ENCODE measurements around the gene SLCO4A1. TPM values are rescaled to one million over a fixed set of nuclear protein-coding genes. Genes with fewer than 3 reads are reported as not detected.

The SLCO4A1 gene
- total RNA-seq, 1 experiment from 2014 or later: 48.8 TPM

GRCh38 chr20:62617711-62618483 is 24.4 kb upstream of the SLCO4A1 start:
- H3K27ac ChIP-seq (ENCODE audit: low read depth, low read length, poor library complexity, severe bottlenecking): no peak overlapping the region
- TF ChIP-seq CTCF (conservative IDR thresholded peaks at IDR 0.05; ENCODE audit: low read depth, low read length): no peak
- no peak for TF ChIP-seq EZH2 (IDR thresholded peaks at IDR 0.05; ENCODE audit: borderline replicate concordance, low read depth, low read length, poor library complexity, severe bottlenecking)
- H3K4me3 ChIP-seq (ENCODE audit: low read depth, low read length, poor library complexity, severe bottlenecking): no peak overlapping the region
- intact Hi-C loops (cut with micrococcal nuclease; ENCODE audit: unreplicated experiment): loop anchor here (2.0 kb wide), 2 partner anchors 117 to 207 kb away; no protein-coding TSS in a partner anchor
- ChIA-PET CTCF (interaction anchor here (1.2 to 2.1 kb wide), 3 partner anchors 16 to 208 kb away, joined by 3 to 29 read pairs (median 6); no protein-coding TSS in a partner anchor), POLR2A (ENCODE audit: low non-redundant PET) (no interaction called here)
- no peaks in the 10 kb centered on the region for H3K27me3 ChIP-seq (replicated peaks; ENCODE audit: insufficient read depth, low read depth, low read length, poor library complexity)
- peaks cover 4% of the 10 kb centered on the region for H3K4me1 ChIP-seq (ENCODE audit: insufficient read depth, low read length, poor library complexity, severe bottlenecking)
- BruUV-seq (replicated peaks): no TSS peak
- H3K9me3 ChIP-seq (ENCODE audit: low read depth, low read length, poor library complexity, severe bottlenecking): no peaks in the 10 kb centered on the region
- no peak for DNase-seq (ENCODE audit: low spot score)
- no peaks in the 10 kb centered on the region for H3K36me3 ChIP-seq (ENCODE audit: insufficient read depth, low read length, poor library complexity, severe bottlenecking)

GRCh38 chr20:62618611-62619529 is 23.4 kb upstream of the SLCO4A1 start:
- H3K4me1 ChIP-seq (ENCODE audit: insufficient read depth, low read length, poor library complexity, severe bottlenecking): peaks cover 14% of the 10 kb centered on the region
- no peaks in the 10 kb centered on the region for H3K9me3 ChIP-seq (ENCODE audit: low read depth, low read length, poor library complexity, severe bottlenecking)
- POLR2A ChIA-PET (ENCODE audit: low non-redundant PET): no interaction called here
- TF ChIP-seq CTCF (conservative IDR thresholded peaks at IDR 0.05; ENCODE audit: low read depth, low read length): no peak
- TF ChIP-seq EZH2 (IDR thresholded peaks at IDR 0.05; ENCODE audit: borderline replicate concordance, low read depth, low read length, poor library complexity, severe bottlenecking): no peak
- intact Hi-C loops (cut with micrococcal nuclease; ENCODE audit: unreplicated experiment): no loop called here
- no peak overlapping the region for H3K4me3 ChIP-seq (ENCODE audit: low read depth, low read length, poor library complexity, severe bottlenecking)
- DNase-seq (ENCODE audit: low spot score): peak; percentile 26
- no peak overlapping the region for H3K27ac ChIP-seq (ENCODE audit: low read depth, low read length, poor library complexity, severe bottlenecking)
- no TSS peak for BruUV-seq (replicated peaks)
- no peaks in the 10 kb centered on the region for H3K27me3 ChIP-seq (replicated peaks; ENCODE audit: insufficient read depth, low read depth, low read length, poor library complexity)
- H3K36me3 ChIP-seq (ENCODE audit: insufficient read depth, low read length, poor library complexity, severe bottlenecking): no peaks in the 10 kb centered on the region
- CTCF ChIA-PET: no interaction called here

GRCh38 chr20:62620625-62621024 is 21.7 kb upstream of the SLCO4A1 start:
- H3K27ac ChIP-seq (ENCODE audit: low read depth, low read length, poor library complexity, severe bottlenecking): no peak overlapping the region
- ChIA-PET POLR2A (ENCODE audit: low non-redundant PET) (no interaction called here), CTCF (no interaction called here)
- BruUV-seq (replicated peaks): no TSS peak
- peaks cover 21% of the 10 kb centered on the region for H3K4me1 ChIP-seq (ENCODE audit: insufficient read depth, low read length, poor library complexity, severe bottlenecking)
- intact Hi-C loops (cut with micrococcal nuclease; ENCODE audit: unreplicated experiment): no loop called here
- no peaks in the 10 kb centered on the region for H3K27me3 ChIP-seq (replicated peaks; ENCODE audit: insufficient read depth, low read depth, low read length, poor library complexity)
- DNase-seq (ENCODE audit: low spot score): no peak
- no peak overlapping the region for H3K4me3 ChIP-seq (ENCODE audit: low read depth, low read length, poor library complexity, severe bottlenecking)
- TF ChIP-seq CTCF (conservative IDR thresholded peaks at IDR 0.05; ENCODE audit: low read depth, low read length): no peak
- TF ChIP-seq EZH2 (IDR thresholded peaks at IDR 0.05; ENCODE audit: borderline replicate concordance, low read depth, low read length, poor library complexity, severe bottlenecking): no peak
- H3K36me3 ChIP-seq (ENCODE audit: insufficient read depth, low read length, poor library complexity, severe bottlenecking): no peaks in the 10 kb centered on the region
- no peaks in the 10 kb centered on the region for H3K9me3 ChIP-seq (ENCODE audit: low read depth, low read length, poor library complexity, severe bottlenecking)
